Fibroblast of lung (primary cell): ENCODE results near the gene SHC4.

Experiments
- CTCF ChIP-seq, 2 donors: IDR thresholded peaks in 1 of 2; conservative IDR thresholded peaks in 1 of 2; 1 replicate in 1 of 2; 2 replicates in 1 of 2; pipeline ENCODE4 v1.5.1; 2011 to 2012; ENCODE audit warnings: low read length in 2 of 2, control low read depth in 1 of 2, inconsistent platforms in 1 of 2, low read depth in 1 of 2, mild to moderate bottlenecking in 1 of 2
- EZH2 ChIP-seq: IDR thresholded peaks from 2 replicates; pipeline ENCODE4 v1.5.1; 2012; ENCODE audit warnings: low read length, control low read depth, mild to moderate bottlenecking; ENCODE audit errors: missing control alignments

DNA sequence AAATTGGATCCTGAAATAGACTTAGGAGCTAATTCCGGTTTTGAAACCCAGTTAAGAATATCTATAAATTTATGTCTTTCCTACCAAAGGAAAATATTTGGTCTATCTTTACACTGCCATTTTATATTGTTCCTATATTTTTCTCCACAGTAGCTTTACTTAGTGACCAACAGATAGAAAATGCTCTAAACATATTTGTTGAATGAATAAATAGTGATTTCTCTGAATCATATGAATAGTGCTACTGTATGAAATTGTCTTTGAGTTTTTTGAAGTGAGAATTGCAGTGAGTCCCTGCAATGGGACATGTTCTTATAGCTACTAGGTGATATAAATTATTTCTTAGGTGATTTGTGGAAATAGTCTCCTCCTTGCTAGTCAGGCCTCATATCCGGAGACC, 104.3 kb downstream of the SHC4 start:
- no peak for TF ChIP-seq EZH2
- no peak for TF ChIP-seq CTCF (conservative IDR thresholded peaks at IDR 0.05 in 1 of 2, IDR thresholded peaks at IDR 0.05 in 1 of 2; ENCODE audit: low read depth in 1 of 2, low read length in 2 of 2)
